Stimulated activated CD4-positive, alpha-beta T cell treated with anti-CD3 and anti-CD28 coated beads, Interleukin-12 subunit alpha, Interleukin-12 subunit beta, amount 100 ng/mL, for 24 hours (primary cell): ENCODE data around the gene CUTA.
"Not testable (repeated sequence)": the region's sequence is repeated elsewhere in the genome, so short reads cannot be mapped to it uniquely, and the experiment has no call there.

Experiments used
- DNase-seq, 2 experiments: peaks; one replicate each; pipeline ENCODE4 v3.0.0-alpha.2; 2020; ENCODE audit warnings: low read depth in 2 of 2

CUTA gene

DNA sequence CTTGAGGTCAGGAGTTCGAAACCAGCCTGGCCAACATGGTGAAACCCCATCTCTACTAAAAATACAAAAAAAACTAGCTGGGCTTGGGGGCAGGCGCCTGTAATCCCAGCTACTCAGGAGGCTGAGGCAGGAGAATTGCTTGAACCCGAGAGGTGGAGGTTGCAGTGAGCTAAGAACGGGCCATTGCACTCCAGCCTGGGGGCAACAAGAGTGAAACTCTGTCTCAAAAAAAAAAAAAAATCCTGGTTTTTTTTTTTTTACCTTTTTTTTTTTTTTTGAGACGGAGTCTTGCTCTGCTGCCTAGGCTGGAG, 50.2 kb downstream of the CUTA start:
- not testable (repeated sequence) for DNase-seq

GRCh38 chr6:33367009-33367714, 50.7 kb downstream of the CUTA start:
- no peak for DNase-seq
